Measurements from ENCODE around the gene SPAG6.
A peak's percentile ranks its signal among the peaks of the same experiment; 100 is the strongest.

Gene SPAG6

DNA sequence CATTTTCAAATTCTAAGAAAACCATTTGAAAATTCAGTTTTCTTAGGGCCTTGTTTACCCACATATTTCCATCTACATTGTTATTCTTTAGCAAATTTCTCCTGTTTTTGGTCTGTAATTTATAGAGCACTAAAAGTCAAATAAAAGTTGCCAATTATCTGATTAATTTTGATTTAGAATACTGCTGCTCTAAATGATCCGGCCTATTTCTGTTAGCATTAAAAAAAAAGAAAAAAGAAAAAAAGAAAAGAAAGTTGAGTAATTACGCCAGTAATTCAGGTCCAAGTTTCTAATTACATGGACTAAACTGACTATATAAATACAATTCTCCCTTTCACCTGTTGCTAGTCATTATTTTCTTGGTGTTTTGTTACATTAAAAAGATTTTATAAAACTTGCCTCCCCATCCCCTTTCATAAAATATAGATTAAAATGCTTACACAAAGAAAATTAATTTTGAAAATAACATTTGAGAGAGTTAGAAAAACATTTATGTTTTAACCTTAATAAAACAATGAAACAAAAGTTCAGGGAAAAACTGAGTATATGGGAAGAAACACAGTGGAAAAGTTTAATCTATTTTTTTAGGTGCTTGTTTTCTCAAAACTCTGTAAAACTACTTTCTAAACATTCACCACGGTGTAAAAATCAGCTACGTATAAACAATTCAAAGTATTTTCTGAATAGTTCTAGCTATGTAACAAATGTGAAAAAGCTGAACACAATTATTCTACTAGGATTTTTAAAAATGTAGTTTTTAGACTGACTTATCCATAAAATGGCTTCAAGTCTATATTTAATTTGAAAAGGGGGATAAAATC, 35.9 kb upstream of the SPAG6 start:
- CTCF ChIA-PET = no interaction called here
- Histone ChIP-seq H3K27ac (ENCODE audit: extremely low read depth, low read depth, low read length) (no peak overlapping the region), H3K36me3 (ENCODE audit: control insufficient read depth in 2 of 2, insufficient read depth in 1 of 2, low read length in 2 of 2) (no peaks in the 10 kb centered on the region), H3K9me3 (ENCODE audit: control insufficient read depth, insufficient read depth, low read depth, low read length) (no peaks in the 10 kb centered on the region), H3K4me1 (ENCODE audit: control insufficient read depth, insufficient read depth, low read length) (0 out of 2 replicates have a peak, but pooled peaks cover 4% of the 10 kb centered on the region), H3K4me3 (ENCODE audit: low read depth, low read length) (no peak overlapping the region)
- POLR2A ChIA-PET = no interaction called here
- no peak for TF ChIP-seq ZNF274 (IDR thresholded peaks at IDR 0.05; ENCODE audit: low read length)
- TF ChIP-seq ZNF274 (tag by site-specific recombination; IDR thresholded peaks at IDR 0.05; ENCODE audit: borderline replicate concordance) = no peak
- TF ChIP-seq ZNF132 (tag by site-specific recombination; IDR thresholded peaks at IDR 0.05; ENCODE audit: borderline replicate concordance) = no peak
- no peak for TF ChIP-seq HOXA7 (CRISPR knock-in tag; IDR thresholded peaks at IDR 0.05; ENCODE audit: borderline replicate concordance)
- TF ChIP-seq PRDM1 (tag by site-specific recombination; IDR thresholded peaks at IDR 0.05) = peak; percentile 36; the same call in 1 of the 2 replicates
- no peak for TF ChIP-seq ZNF558 (tag by site-specific recombination; IDR thresholded peaks at IDR 0.05)
- TF ChIP-seq ZBTB17 (tag by site-specific recombination; IDR thresholded peaks at IDR 0.05) = no peak
- no peak for TF ChIP-seq MEIS1 (CRISPR knock-in tag; IDR thresholded peaks at IDR 0.05; ENCODE audit: borderline replicate concordance)
- TF ChIP-seq ZNF549 (tag by site-specific recombination; IDR thresholded peaks at IDR 0.05) = no peak
- peak; percentile 37; the same call in 1 of the 2 replicates for TF ChIP-seq ZNF335 (tag by site-specific recombination; conservative IDR thresholded peaks at IDR 0.05)
- no peak for TF ChIP-seq WT1 (tag by site-specific recombination; IDR thresholded peaks at IDR 0.05)
- TF ChIP-seq, protein P1, sequence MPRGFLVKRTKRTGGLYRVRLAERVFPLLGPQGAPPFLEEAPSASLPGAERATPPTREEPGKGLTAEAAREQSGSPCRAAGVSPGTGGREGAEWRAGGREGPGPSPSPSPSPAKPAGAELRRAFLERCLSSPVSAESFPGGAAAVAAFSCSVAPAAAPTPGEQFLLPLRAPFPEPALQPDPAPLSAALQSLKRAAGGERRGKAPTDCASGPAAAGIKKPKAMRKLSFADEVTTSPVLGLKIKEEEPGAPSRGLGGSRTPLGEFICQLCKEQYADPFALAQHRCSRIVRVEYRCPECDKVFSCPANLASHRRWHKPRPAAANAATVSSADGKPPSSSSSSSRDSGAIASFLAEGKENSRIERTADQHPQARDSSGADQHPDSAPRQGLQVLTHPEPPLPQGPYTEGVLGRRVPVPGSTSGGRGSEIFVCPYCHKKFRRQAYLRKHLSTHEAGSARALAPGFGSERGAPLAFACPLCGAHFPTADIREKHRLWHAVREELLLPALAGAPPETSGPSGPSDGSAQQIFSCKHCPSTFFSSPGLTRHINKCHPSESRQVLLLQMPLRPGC (tag by site-specific recombination; IDR thresholded peaks at IDR 0.05) = no peak
- no peak for TF ChIP-seq ZNF600 (tag by site-specific recombination; IDR thresholded peaks at IDR 0.05)
- TF ChIP-seq, protein P2, sequence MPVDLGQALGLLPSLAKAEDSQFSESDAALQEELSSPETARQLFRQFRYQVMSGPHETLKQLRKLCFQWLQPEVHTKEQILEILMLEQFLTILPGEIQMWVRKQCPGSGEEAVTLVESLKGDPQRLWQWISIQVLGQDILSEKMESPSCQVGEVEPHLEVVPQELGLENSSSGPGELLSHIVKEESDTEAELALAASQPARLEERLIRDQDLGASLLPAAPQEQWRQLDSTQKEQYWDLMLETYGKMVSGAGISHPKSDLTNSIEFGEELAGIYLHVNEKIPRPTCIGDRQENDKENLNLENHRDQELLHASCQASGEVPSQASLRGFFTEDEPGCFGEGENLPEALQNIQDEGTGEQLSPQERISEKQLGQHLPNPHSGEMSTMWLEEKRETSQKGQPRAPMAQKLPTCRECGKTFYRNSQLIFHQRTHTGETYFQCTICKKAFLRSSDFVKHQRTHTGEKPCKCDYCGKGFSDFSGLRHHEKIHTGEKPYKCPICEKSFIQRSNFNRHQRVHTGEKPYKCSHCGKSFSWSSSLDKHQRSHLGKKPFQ (tag by site-specific recombination; IDR thresholded peaks at IDR 0.05) = no peak
- TF ChIP-seq ZNF707 (tag by site-specific recombination; IDR thresholded peaks at IDR 0.05) = no peak
- TF ChIP-seq, protein P3, sequence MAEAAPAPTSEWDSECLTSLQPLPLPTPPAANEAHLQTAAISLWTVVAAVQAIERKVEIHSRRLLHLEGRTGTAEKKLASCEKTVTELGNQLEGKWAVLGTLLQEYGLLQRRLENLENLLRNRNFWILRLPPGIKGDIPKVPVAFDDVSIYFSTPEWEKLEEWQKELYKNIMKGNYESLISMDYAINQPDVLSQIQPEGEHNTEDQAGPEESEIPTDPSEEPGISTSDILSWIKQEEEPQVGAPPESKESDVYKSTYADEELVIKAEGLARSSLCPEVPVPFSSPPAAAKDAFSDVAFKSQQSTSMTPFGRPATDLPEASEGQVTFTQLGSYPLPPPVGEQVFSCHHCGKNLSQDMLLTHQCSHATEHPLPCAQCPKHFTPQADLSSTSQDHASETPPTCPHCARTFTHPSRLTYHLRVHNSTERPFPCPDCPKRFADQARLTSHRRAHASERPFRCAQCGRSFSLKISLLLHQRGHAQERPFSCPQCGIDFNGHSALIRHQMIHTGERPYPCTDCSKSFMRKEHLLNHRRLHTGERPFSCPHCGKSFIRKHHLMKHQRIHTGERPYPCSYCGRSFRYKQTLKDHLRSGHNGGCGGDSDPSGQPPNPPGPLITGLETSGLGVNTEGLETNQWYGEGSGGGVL (tag by site-specific recombination; IDR thresholded peaks at IDR 0.05) = no peak
- TF ChIP-seq ZIC2 (tag by site-specific recombination; IDR thresholded peaks at IDR 0.05) = no peak
- no peak for TF ChIP-seq ZNF416 (tag by site-specific recombination; IDR thresholded peaks at IDR 0.05)
- no peak for TF ChIP-seq ZNF37A (tag by site-specific recombination; IDR thresholded peaks at IDR 0.05)
- no peak for TF ChIP-seq ZNF175 (tag by site-specific recombination; IDR thresholded peaks at IDR 0.05)
- TF ChIP-seq SCRT2 (tag by site-specific recombination; IDR thresholded peaks at IDR 0.05) = peak; percentile 97
- TF ChIP-seq ZNF19 (tag by site-specific recombination; IDR thresholded peaks at IDR 0.05; ENCODE audit: low read depth) = no peak
- TF ChIP-seq, protein P4, sequence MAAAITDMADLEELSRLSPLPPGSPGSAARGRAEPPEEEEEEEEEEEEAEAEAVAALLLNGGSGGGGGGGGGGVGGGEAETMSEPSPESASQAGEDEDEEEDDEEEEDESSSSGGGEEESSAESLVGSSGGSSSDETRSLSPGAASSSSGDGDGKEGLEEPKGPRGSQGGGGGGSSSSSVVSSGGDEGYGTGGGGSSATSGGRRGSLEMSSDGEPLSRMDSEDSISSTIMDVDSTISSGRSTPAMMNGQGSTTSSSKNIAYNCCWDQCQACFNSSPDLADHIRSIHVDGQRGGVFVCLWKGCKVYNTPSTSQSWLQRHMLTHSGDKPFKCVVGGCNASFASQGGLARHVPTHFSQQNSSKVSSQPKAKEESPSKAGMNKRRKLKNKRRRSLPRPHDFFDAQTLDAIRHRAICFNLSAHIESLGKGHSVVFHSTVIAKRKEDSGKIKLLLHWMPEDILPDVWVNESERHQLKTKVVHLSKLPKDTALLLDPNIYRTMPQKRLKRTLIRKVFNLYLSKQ (tag by site-specific recombination; IDR thresholded peaks at IDR 0.05; ENCODE audit: borderline replicate concordance) = no peak
- no peak for TF ChIP-seq ZNF585B (tag by site-specific recombination; IDR thresholded peaks at IDR 0.05)
- TF ChIP-seq, protein P5, sequence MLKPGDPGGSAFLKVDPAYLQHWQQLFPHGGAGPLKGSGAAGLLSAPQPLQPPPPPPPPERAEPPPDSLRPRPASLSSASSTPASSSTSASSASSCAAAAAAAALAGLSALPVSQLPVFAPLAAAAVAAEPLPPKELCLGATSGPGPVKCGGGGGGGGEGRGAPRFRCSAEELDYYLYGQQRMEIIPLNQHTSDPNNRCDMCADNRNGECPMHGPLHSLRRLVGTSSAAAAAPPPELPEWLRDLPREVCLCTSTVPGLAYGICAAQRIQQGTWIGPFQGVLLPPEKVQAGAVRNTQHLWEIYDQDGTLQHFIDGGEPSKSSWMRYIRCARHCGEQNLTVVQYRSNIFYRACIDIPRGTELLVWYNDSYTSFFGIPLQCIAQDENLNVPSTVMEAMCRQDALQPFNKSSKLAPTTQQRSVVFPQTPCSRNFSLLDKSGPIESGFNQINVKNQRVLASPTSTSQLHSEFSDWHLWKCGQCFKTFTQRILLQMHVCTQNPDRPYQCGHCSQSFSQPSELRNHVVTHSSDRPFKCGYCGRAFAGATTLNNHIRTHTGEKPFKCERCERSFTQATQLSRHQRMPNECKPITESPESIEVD (tag by site-specific recombination; IDR thresholded peaks at IDR 0.05) = peak; percentile 97
- TF ChIP-seq ZNF221 (tag by site-specific recombination; IDR thresholded peaks at IDR 0.05; ENCODE audit: borderline replicate concordance) = no peak
- TF ChIP-seq OSR2 (tag by site-specific recombination; IDR thresholded peaks at IDR 0.05) = no peak
- TF ChIP-seq SCRT1 (tag by site-specific recombination; IDR thresholded peaks at IDR 0.05; ENCODE audit: borderline replicate concordance) = peak; percentile 98
- TF ChIP-seq, protein P6, sequence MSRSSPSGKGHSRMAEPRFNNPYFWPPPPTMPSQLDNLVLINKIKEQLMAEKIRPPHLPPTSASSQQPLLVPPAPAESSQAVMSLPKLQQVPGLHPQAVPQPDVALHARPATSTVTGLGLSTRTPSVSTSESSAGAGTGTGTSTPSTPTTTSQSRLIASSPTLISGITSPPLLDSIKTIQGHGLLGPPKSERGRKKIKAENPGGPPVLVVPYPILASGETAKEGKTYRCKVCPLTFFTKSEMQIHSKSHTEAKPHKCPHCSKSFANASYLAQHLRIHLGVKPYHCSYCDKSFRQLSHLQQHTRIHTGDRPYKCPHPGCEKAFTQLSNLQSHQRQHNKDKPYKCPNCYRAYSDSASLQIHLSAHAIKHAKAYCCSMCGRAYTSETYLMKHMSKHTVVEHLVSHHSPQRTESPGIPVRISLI (tag by site-specific recombination; IDR thresholded peaks at IDR 0.05) = 0 out of 2 replicates have a peak, but pooled peaks have one; percentile 57

Measured in HEK293 (cell line).